ENCODE data around the gene INPP5A.
"Not testable (repeated sequence)": the region's sequence is repeated elsewhere in the genome, so short reads cannot be mapped to it uniquely, and the experiment has no call there.

The INPP5A gene

GRCh38 chr10:132503581-132504421, 33.8 kb upstream of the INPP5A start:
- DNase-seq (ENCODE audit: low read depth, low spot score), result no peak

GRCh38 chr10:132504501-132505272, 32.9 kb upstream of the INPP5A start:
- DNase-seq (ENCODE audit: low read depth, low spot score), result no peak

- not testable (repeated sequence) for DNase-seq (ENCODE audit: low read depth, low spot score)
Measured at GRCh38 chr10:132505546-132505945, 32.0 kb upstream of the INPP5A start.

DNA sequence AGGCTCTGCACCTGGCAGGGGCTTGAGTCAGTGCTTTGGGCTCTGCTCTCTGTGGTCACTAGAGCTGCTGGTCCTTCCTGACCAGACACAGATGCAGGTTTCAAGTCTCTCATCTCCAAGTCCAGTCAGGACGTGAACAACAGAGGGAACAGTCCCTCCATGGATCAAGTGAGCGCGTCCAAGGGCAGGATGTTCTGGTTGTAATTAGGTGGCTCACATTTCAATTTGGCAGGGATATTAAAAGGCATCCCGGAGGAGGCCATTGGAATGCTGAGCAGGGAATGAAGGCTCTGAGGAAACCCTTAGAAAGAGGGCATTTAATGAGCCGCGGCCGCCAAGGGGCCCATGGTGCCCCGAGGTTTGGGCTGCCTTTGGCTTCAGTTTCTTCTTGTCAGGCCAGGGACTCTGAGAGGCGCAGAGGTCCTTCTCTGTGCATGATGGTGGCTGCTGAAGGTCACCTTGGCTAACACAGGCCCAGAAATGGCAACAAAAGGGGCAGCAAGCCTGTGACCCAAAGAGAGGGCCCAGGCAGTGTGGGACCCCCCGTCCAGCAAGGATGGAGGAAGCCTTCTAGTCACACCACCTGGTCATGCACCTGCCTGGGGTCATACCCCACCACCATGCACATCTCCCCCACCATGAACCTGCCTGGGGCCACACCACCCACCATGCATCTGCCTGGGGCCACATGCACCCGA, 30.7 kb upstream of the INPP5A start:
- DNase-seq (ENCODE audit: low read depth, low spot score), result peak; percentile 71

- DNase-seq (ENCODE audit: low read depth, low spot score), result no peak
Measured at GRCh38 chr10:132507409-132507955, 30.1 kb upstream of the INPP5A start.

DNA sequence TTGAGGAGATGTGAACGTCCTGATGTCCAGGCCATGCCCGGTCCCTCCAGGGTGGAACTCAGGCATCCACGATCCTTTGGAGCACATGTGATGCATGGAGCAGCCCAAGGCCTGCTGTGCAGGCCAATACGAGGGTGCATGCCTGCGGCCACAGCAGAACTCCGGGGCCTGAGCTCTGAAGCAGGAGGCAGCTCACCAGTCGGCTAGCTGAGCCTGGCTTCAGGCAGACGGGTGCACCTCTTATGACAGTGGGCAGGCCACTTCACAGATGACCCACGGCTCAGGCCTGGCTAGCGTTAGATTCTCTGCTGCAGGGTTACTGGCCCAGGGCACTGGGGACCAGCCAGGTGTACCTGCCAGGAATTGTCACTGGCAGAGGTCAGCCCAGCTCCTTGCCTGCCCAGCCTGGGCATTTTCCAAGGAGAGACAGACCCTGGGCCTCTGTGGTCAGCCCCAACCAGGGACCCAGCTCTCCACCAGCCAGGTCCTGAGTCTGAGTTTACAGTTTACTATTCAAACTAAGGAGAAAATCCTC, 29.6 kb upstream of the INPP5A start:
- no peak for DNase-seq (ENCODE audit: low read depth, low spot score)

DNA sequence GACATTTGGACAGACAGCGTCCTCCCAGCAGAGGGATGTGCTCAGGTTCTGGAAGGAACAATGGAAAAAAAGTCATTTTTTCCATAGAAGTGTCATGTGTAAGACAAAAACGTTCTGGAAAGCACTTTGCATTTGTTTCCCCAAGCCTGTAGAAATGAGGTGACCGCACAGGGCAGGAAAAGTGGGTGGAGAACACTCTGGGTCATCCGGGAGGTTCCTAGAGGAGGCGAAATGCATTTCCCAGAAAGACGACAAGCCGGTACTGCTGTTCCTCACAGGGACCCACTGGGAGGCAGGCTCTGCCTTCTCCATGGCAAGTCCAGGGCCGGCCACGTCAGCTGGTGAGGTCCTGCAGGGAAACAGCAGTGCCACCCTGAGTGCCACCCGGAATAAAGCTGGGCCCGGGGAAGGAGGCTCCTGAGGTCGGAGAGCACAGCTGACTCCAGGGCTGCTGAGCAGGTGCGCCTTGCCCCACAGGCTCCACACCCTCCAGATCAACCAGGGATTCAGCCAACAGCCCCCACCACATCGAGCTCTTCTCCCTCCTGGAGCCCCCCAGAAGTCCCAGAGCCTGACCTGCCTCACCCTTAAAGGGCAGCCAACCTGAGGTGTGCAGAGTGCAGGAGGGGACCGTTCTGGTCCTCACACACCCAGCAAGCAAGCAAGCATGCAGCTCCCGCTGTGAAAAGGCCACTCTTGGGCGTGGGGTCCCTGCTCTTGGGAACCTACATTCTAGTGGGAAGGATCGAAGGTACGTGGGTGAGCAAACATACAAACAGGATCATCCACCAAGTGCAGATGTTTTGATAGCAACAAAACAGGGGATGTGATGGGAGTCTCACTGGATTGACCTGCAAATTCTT, 28.8 kb upstream of the INPP5A start:
- no peak for DNase-seq (ENCODE audit: low read depth, low spot score)

DNA sequence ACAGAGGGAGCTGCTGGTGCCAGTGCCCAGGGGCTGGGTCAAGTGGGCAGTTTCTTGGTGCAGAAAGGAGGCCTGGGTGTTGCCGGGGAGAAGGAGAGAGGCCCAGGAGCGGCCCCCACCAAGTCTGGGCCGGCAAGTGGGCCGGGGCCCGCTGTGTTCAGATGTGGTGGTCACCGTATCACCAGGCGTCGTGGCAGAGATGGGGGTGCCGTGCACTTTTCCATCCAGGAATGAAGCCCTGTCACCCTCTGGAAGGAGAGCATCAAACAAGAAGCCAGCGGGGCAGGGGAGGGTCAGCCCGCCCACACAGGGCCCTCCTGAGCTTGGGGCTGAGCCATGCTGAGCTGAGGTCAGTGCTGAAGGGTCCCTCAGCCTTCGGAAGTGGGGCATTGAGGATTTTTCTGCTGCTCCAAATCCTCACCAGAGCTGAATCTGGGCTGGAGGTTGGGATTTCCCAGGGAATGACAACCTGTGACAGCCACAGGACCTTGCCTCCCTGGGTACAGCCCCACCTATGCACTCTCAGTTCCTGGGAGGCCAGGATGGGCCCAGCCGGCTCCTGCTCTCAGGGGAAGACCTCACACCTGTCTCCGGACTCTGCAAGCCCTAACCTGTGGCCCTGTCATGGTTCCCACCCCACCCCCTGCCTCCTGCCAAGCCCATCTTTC, 27.9 kb upstream of the INPP5A start:
- no peak for DNase-seq (ENCODE audit: low read depth, low spot score)

DNA sequence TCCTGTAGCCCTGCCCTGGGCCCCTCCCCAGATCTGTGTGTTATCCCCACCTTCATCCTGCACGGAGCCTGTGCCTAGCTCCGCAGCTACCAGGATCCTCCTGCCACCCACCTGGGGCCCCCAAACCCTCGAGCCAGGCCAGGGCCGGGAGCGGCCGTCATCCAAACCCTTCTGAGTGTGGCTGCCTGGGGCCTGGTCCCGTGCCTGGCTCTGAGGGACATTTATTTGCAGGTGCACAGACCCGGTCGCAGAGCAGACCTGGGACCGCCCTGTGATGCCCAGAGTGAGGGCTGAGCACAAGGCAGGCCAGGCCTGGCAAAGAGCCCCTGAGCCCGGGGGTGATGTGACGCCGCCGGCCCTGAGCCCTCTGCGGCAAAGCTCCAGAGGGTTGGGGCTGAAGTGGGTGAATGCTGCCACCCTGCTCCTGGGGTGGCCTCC, 27.4 kb upstream of the INPP5A start:
- no peak for DNase-seq (ENCODE audit: low read depth, low spot score)

DNA sequence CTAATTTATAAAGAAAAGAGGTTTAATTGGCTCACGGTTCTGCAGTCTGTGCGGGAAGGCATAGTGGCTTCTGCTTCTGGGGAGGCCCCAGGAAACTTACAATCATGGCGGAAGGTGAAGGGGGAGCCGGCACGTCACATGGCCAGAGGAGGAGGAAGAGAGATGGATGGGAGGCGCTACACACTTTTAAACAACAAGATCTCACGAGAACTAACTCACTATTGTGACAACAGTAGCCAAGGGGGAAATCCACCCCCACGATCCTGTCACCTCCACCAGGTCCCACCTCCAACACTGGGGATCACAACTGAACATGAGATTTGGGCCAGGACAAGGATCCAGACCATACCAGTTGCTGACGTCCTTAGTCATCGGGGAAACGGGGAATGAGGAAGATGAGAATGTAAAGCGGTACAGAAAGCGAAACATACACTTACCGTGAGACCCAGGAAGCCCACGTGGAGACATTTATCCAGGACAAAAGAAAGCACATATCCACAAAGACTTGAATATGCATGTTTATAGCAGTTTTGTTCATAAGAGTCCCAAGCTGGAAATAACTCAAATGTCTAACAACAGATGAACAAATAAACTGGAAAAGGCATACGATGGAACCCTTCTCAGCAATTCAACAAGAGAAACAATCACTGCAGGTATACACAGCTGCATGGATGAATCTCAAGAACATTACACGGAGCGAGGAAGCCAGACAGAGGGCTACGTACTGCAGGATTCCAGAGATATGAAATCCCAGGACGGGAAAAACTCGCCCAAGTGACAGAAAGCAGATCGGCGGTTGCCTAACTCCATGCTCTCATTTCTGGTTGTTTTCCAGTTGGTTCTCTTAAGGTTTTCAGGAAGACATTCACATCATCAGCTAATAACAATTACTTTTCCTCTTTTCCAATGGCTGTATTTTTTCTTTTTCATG, 26.2 kb upstream of the INPP5A start:
- DNase-seq (ENCODE audit: low read depth, low spot score), result no peak

GRCh38 chr10:132512052-132512442, 25.5 kb upstream of the INPP5A start:
- no peak for DNase-seq (ENCODE audit: low read depth, low spot score)

DNA sequence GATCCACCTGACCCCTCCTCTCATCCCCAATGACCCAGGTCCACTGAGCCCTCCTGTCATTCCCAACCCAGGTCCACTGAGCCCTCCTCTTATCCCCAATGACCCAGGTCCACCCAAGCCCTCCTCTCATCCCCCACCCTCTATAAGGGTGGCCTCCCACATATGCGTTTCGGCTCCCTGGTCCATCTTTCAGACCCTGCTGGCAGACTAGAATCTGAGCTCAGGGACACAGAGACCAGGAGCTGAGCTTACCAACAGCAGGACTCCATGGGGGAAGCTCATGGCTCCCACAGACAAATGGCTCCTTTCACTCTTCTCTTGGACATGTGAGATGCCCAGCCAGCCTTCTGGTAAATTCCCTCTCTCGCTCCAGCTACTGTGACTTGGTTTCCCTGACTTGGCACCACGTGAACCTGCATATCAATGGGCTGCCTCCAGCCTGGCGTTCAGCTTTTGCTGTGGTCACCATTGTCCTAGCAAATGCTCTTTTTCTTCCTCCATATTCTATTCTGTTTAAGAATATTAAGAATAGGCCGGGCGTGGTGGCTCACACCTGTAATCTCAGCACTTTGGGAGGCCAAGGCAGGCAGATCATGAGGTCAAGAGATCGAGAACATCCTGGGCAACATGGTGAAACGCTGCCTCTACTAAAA, 24.8 kb upstream of the INPP5A start:
- no peak for DNase-seq (ENCODE audit: low read depth, low spot score)

DNA sequence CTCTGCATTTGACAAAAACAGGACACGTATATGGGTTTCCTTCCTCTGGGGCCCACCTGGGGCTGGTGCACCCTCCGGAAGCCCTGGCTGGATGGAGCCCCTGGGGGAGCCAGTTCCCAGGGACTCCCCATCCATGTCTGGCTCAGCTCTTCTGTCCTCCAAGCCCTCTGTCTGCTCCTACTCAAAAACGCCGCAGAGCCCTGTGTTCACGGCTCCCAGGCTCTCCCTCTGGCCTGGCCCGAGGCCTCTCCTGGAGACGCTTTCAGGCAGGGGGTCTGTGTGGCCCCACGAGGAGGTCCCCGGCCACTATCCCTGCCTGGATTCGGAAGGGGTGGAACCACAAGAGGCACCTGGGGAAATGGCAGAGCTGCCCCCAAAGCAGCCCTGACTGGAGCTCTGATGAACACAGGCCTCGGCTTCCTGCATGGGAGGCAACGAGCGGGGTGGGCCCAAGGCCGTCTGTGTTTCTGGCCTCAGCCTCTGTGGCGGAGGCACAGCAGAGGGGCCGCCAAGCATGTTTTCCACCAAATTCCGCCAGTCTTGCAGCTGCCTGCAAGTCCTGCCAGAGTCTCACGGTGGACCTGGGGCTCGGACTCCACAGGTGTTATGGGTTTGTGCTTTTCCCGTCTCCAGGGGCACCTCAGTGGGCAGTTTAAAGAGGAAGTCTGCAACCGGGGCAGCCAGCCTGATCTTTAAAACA, 22.6 kb upstream of the INPP5A start:
- DNase-seq (ENCODE audit: low read depth, low spot score), result no peak

GRCh38 chr10:132515811-132516726, 21.5 kb upstream of the INPP5A start:
- DNase-seq (ENCODE audit: low read depth, low spot score), result no peak

GRCh38 chr10:132516771-132517725, 20.5 kb upstream of the INPP5A start:
- peak; percentile 96 for DNase-seq (ENCODE audit: low read depth, low spot score)
